Spleen (tissue), 11 donors: ENCODE measurements around the gene KIAA0319L. TPM values are rescaled to one million over a fixed set of nuclear protein-coding genes. Genes with fewer than 3 reads are reported as not detected.

Source experiments
- DNase-seq: peaks from one replicate; pipeline ENCODE4 v3.0.0-alpha.2; 2020
- H3K27ac ChIP-seq, 8 donors: fragments of 200-600 bp; sonication (generic) in 7 of 8; 1 replicate in 4 of 8; 2 replicates in 4 of 8; pipeline versions ENCODE4 v1.5.0 to v1.8.0; 2016 to 2021; ENCODE audit warnings: inconsistent platforms in 4 of 8, mild to moderate bottlenecking in 4 of 8, moderate library complexity in 1 of 8
- H3K27me3 ChIP-seq, 7 donors: fragments of 200-600 bp; sonication (generic) in 6 of 7; replicated peaks in 1 of 7; 1 replicate in 4 of 7; 2 replicates in 3 of 7; pipeline versions ENCODE4 v1.5.0 to v1.8.0; 2016 to 2021; ENCODE audit warnings: inconsistent platforms in 3 of 7, mild to moderate bottlenecking in 1 of 7
- H3K36me3 ChIP-seq, 6 donors: fragments of 200-600 bp; sonication (generic) in 5 of 6; 1 replicate in 4 of 6; 2 replicates in 2 of 6; pipeline versions ENCODE4 v1.5.0 to v1.8.0; 2016 to 2021; ENCODE audit warnings: inconsistent platforms in 2 of 6
- H3K4me1 ChIP-seq, 6 donors: fragments of 200-600 bp; sonication (generic) in 5 of 6; 1 replicate in 3 of 6; 2 replicates in 3 of 6; pipeline versions ENCODE4 v1.5.0 to v1.8.0; 2016 to 2021; ENCODE audit warnings: inconsistent platforms in 3 of 6
- H3K4me3 ChIP-seq, 8 donors: fragments of 200-600 bp; sonication (generic) in 7 of 8; 1 replicate in 4 of 8; 2 replicates in 4 of 8; pipeline versions ENCODE4 v1.5.0 to v1.8.0; 2016 to 2021; ENCODE audit warnings: inconsistent platforms in 4 of 8, mild to moderate bottlenecking in 4 of 8, moderate library complexity in 2 of 8
- H3K9me3 ChIP-seq, 8 donors: fragments of 200-600 bp; sonication (generic) in 7 of 8; 1 replicate in 4 of 8; 2 replicates in 4 of 8; pipeline versions ENCODE4 v1.5.0 to v1.8.0; 2016 to 2021; ENCODE audit warnings: inconsistent platforms in 4 of 8
- POLR2A ChIP-seq, 3 donors: fragments of 450-650 bp; IDR thresholded peaks; one replicate each; pipeline ENCODE4 v1.5.1; 2017; ENCODE audit warnings: antibody characterized with exemption in 3 of 3, mild to moderate bottlenecking in 1 of 3
- POLR2AphosphoS5 ChIP-seq, 3 donors: sonication (generic); formaldehyde crosslinking; IDR thresholded peaks; one replicate each; pipeline ENCODE4 v1.5.1; 2017; ENCODE audit warnings: antibody characterized with exemption in 3 of 3
- WGBS, 5 donors: extraction: QIAGEN DNeasy Blood & Tissue Kit in 3 of 5; methylation state at CpG; one replicate each; pipeline versions ENCODE4 v1.1.5 to v1.1.7; 2013 to 2018; 5-methylcytosine and 5-hydroxymethylcytosine counted together
- intact Hi-C: fragments of 100-400 bp; cut with DNase I; formaldehyde crosslinking; loops from one replicate; pipeline ENCODE4 v1.15.0; 2023; ENCODE audit warnings: low total_unique reads
- polyA plus RNA-seq, 3 donors: library from polyadenylated mRNA; stranded (reverse); fragments of 200-250 nt; gene quantifications; one replicate each; pipeline ENCODE4 v1.2.1, GENCODE V29; 2013
- total RNA-seq, 7 donors: library from RNA; depleted of rRNA in 3 of 7; stranded (reverse); fragments of >200 nt in 3 of 7; fragmentation: NEBNext Ultra II Directional in 4 of 7; extraction: Animal tissue kit (Norgen Biotek cat#: 25700) in 4 of 7; gene quantifications; one replicate each; pipeline versions ENCODE4 v1.1.0 to v1.2.1, GENCODE V29; 2016 to 2021
- TF ChIP-seq, protein P1 (sequence below), 11 experiments: fragments of 200-600 bp in 7 of 11; fragments of 450-650 bp in 4 of 11; sonication (generic) in 4 of 11; IDR thresholded peaks in 8 of 11; conservative IDR thresholded peaks in 3 of 11; 1 replicate in 7 of 11; 2 replicates in 4 of 11; pipeline versions ENCODE4 v1.4.0 to v1.8.0; 2016 to 2021; ENCODE audit warnings: antibody characterized with exemption in 11 of 11, inconsistent platforms in 4 of 11, mild to moderate bottlenecking in 1 of 11
- donor health status: healthy with polysubstance abuse.
- donor health status: DM: no; HTN: no; CAD: no; lungs with moderate emphysema.
- donor health status: DM: no; HTN: no; CAD: no.
- donor health status: Bipolar disorder and iron deficiency.
- donor health status: healthy.
- donor health status: DM: no; HTN: no; CAD: no.
- donor health status: DM: yes; HTN: yes; CAD: no.

The KIAA0319L gene
- total and polyA plus RNA-seq, 10 donors, result 10.5 to 103 (median 66.9) TPM

DNA sequence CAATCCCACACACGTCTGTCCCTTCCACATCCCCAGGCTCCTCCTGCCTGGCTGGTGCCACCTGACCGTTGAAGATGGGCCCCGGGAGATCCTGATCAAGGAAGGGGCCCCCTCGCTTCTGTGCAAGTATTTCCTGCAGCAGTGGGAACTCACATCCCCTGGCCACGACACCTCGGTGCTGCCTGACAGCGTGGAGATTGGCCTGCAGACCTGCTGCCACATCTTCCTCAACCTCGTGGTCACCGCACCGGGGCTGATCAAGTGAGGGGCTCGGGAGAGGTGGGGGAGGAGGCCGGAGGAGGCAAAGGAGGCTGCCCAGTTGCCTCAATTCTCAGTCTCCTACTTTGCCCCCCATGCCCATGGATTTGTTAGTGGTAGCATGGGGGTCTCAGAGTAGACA is 6.0 kb upstream of the KIAA0319L start:
- Histone ChIP-seq H3K4me1 (peaks cover 0 to 65% (median 19%) of the 10 kb centered on the region in 6 donors), H3K9me3 (no peaks in the 10 kb centered on the region), H3K27ac (no peak overlapping the region), H3K27me3 (no peaks in the 10 kb centered on the region), H3K4me3 (no peak overlapping the region), H3K36me3 (peaks cover 0 to 68% (median 7%) of the 10 kb centered on the region in 6 donors)
- intact Hi-C loops, result loop anchor here (5.0 kb wide), 1 partner anchor 111 kb away; no protein-coding TSS in a partner anchor
- peak; percentile 59 for DNase-seq
- TF ChIP-seq, protein P1, sequence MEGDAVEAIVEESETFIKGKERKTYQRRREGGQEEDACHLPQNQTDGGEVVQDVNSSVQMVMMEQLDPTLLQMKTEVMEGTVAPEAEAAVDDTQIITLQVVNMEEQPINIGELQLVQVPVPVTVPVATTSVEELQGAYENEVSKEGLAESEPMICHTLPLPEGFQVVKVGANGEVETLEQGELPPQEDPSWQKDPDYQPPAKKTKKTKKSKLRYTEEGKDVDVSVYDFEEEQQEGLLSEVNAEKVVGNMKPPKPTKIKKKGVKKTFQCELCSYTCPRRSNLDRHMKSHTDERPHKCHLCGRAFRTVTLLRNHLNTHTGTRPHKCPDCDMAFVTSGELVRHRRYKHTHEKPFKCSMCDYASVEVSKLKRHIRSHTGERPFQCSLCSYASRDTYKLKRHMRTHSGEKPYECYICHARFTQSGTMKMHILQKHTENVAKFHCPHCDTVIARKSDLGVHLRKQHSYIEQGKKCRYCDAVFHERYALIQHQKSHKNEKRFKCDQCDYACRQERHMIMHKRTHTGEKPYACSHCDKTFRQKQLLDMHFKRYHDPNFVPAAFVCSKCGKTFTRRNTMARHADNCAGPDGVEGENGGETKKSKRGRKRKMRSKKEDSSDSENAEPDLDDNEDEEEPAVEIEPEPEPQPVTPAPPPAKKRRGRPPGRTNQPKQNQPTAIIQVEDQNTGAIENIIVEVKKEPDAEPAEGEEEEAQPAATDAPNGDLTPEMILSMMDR (IDR thresholded peaks at IDR 0.05 in 8 of 11, conservative IDR thresholded peaks at IDR 0.05 in 3 of 11), result no peak
- TF ChIP-seq POLR2AphosphoS5 (IDR thresholded peaks at IDR 0.05) (peak in 1 of 3 donors; percentile 12), POLR2A (IDR thresholded peaks at IDR 0.05) (no peak)
- WGBS, 5 donors, result 24 to 65% (median 36%) methylated on average over 9 to 12 of the region's 12 CpGs

DNA sequence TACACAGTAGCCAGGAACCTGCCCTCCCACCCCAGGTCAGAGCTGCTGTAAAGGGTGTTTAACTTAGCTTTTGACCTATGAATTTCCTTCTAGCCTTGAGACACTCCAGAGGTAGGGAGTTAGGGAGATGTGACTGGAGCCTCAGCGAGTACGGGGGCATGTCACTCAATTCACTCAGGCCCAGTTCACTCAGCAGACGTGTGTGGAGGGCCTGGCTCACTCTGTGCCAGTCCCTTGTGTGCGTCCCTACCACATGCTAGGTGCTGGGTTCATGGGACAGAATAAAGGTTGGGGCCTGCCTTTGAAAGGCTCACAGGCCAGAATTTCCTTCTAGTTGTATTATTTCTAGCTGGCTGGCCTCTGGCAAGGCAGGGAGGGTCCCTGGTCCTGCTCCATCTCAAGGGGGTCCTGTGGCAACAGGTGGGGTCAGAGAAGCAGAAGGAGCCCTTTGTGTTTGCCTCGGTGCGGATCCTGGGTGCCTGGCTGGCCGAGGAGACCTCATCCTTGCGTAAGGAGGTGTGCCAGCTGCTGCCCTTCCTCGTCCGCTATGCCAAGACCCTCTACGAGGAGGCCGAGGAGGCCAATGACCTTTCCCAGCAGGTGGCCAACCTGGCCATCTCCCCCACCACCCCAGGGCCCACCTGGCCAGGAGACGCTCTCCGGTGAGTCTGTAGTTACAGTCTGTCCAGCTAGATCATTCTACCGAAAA is 4.9 kb upstream of the KIAA0319L start:
- 74 to 90% (median 82%) methylated on average over 9 to 15 of the region's 15 CpGs for WGBS, 5 donors
- Histone ChIP-seq H3K27me3 (no peaks in the 10 kb centered on the region), H3K27ac (no peak overlapping the region), H3K4me3 (no peak overlapping the region), H3K36me3 (peaks cover 0 to 66% (median 7%) of the 10 kb centered on the region in 6 donors), H3K4me1 (peaks cover 0 to 70% (median 23%) of the 10 kb centered on the region in 6 donors), H3K9me3 (no peaks in the 10 kb centered on the region)
- peak; percentile 51 for DNase-seq
- no peak for TF ChIP-seq POLR2A (IDR thresholded peaks at IDR 0.05)
- no peak for TF ChIP-seq POLR2AphosphoS5 (IDR thresholded peaks at IDR 0.05)
- TF ChIP-seq, protein P1 (IDR thresholded peaks at IDR 0.05 in 8 of 11, conservative IDR thresholded peaks at IDR 0.05 in 3 of 11), result no peak
- intact Hi-C loops, result loop anchor here (5.0 kb wide), 1 partner anchor 110 kb away; no protein-coding TSS in a partner anchor

DNA sequence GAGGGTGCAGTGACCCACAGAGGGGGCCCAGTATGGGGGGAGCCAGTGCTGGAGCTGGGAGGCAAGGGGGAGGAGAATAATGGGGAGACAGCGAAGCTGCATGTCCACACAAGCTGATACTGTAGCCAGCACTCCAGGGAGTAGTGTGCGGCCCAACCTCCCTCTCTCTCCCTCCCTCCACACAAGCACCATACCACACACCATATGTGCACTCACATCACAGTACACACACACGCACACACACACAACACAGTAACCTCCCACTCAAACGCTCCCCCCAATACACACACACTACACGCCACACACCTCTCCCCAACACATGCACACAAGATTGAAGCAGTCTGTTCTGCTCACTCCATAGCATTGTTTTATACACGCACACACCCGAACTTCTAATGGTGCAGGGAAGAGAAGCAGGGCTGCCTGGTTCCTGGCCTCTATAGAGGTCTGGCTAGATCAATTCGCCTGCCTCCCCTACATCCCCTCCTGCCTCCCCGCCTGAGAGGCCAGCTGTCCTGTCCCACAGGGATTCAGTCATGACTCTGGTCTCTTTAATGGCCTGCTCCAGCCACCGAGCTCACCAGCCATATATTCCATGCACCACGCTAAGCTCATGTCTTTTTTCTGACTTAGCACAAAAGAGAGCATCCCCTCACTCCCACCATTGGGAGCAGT is 4.2 kb upstream of the KIAA0319L start:
- 90 to 94% (median 92%) methylated on average over 10 to 11 of the region's 11 CpGs for WGBS, 5 donors
- TF ChIP-seq POLR2A (IDR thresholded peaks at IDR 0.05) (no peak), POLR2AphosphoS5 (IDR thresholded peaks at IDR 0.05) (no peak)
- TF ChIP-seq, protein P1 (IDR thresholded peaks at IDR 0.05 in 8 of 11, conservative IDR thresholded peaks at IDR 0.05 in 3 of 11), result no peak
- peaks cover 2 to 76% (median 27%) of the 10 kb centered on the region in 6 donors for H3K4me1 ChIP-seq
- peaks cover 0 to 59% (median 7%) of the 10 kb centered on the region in 6 donors for H3K36me3 ChIP-seq
- no peaks in the 10 kb centered on the region for H3K9me3 ChIP-seq
- no peak overlapping the region for H3K4me3 ChIP-seq
- DNase-seq, result peak; percentile 72
- intact Hi-C loops, result loop anchor here (5.0 kb wide), 1 partner anchor 109 kb away; no protein-coding TSS in a partner anchor
- no peak overlapping the region for H3K27ac ChIP-seq
- no peaks in the 10 kb centered on the region for H3K27me3 ChIP-seq
